Dendritic cell treated with granulocyte-macrophage colony-stimulating factor and Interleukin-4, amounts not matched to agents 40 ng/mL and 50 ng/mL, for 4 days (primary cell): ENCODE results near the gene GPHA2.

Source experiments
- H3K27ac Mint-ChIP-seq: one replicate; pipeline ENCODE4 v1.8.0; 2022; ENCODE audit warnings: mild to moderate bottlenecking, mixed read lengths
- H3K27me3 Mint-ChIP-seq: one replicate; pipeline ENCODE4 v1.8.0; 2022; ENCODE audit warnings: mild to moderate bottlenecking, mixed read lengths
- H3K36me3 Mint-ChIP-seq: one replicate; pipeline ENCODE4 v1.8.0; 2022; ENCODE audit warnings: low read depth, mixed read lengths
- H3K4me1 Mint-ChIP-seq: one replicate; pipeline ENCODE4 v1.8.0; 2022; ENCODE audit warnings: low read depth, mixed read lengths
- H3K4me3 Mint-ChIP-seq: one replicate; pipeline ENCODE4 v1.8.0; 2022; ENCODE audit warnings: mild to moderate bottlenecking, moderate library complexity, mixed read lengths
- H3K9me3 Mint-ChIP-seq: one replicate; pipeline ENCODE4 v1.8.0; 2022; ENCODE audit warnings: mixed read lengths
- intact Hi-C: fragments of 100-400 bp; cut with micrococcal nuclease; formaldehyde crosslinking; loops from one replicate; pipeline ENCODE4 v1.15.0; 2022

Gene GPHA2

DNA sequence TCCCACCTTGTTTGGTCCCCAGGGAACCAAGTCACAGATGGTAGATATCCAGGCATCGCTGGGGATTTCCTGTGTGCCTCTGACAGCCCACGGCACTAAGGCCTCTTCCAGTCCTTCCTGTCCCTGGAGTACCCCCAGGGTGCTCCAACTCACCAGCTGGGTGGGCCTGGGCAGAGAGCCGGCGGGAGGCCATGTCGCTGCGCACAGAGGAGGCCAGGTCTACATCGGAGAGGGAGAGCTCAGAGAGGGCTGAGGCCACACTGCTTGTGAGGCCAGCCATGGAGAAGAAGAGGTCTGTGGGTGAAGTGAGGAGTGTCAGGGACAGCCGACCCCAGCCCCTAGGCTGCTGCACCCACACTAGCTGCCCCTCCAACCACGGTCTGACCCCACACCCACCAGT, 24.0 kb downstream of the GPHA2 start:
- no peak overlapping the region for H3K27ac Mint-ChIP-seq
- intact Hi-C loops = loop anchor here (10.0 kb wide), 1 partner anchor 203 kb away; the partner anchor contains the start of genes TM7SF2 and ZNHIT2
- no peaks in the 10 kb centered on the region for H3K27me3 Mint-ChIP-seq
- H3K4me3 Mint-ChIP-seq = no peak overlapping the region
- H3K4me1 Mint-ChIP-seq = peaks cover 18% of the 10 kb centered on the region
- no peaks in the 10 kb centered on the region for H3K9me3 Mint-ChIP-seq
- peaks cover 86% of the 10 kb centered on the region for H3K36me3 Mint-ChIP-seq

DNA sequence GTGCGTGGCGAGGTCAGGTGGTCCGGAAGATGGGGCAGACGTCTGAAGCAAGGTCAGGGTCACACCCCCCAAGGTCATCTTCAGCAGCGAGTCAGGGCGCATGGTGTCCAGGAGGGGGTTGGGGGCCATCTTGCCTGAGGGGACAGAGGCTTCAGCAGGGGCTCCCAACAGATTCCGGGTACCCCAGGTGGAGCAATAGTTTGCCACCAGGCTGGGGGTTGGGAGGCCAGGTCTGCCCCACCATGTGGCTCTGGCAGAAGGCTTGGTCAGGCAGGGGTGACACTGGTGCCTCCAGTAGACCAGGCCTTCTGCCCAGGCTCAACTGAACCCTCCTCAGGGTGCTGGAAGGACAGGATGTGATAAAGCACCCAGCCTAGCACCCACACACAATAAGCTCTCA, 24.6 kb downstream of the GPHA2 start:
- Mint-ChIP-seq H3K27me3 (no peaks in the 10 kb centered on the region), H3K9me3 (no peaks in the 10 kb centered on the region), H3K4me1 (peaks cover 13% of the 10 kb centered on the region), H3K27ac (no peak overlapping the region), H3K36me3 (peaks cover 86% of the 10 kb centered on the region), H3K4me3 (no peak overlapping the region)
- intact Hi-C loops = loop anchor here (10.0 kb wide), 1 partner anchor 204 kb away; the partner anchor contains the start of genes TM7SF2 and ZNHIT2

DNA sequence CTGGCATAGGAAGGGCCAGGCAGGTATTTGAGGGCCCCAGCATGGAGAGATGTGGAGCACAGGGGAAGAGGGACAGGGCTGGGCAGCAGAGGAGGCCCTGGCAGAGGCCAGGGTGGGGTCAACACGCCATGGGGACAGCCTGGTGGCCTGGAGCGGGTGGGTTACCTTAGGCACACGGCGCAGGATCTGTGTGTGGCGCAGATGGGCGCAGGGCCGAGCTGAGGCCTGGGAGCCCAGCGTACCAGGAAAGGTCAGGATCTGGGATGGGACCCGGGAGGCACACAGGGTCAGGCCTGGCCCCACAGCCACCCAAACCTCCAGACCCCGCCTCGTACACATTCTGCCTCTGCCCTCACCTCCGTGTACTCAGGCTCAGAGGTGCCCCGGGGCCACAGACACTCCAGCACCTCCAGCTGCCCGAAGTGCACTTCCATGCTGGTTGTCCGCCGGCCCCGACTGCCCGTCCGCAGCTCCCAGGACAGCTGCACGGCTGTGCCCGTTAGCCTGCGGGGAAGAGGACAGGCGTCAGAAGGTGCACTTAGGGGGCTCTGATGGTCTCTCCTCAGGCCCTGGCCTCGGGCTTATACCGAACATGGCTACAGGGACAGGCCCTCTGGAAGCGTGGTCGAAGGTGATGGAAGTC, 25.1 kb downstream of the GPHA2 start:
- H3K36me3 Mint-ChIP-seq = peaks cover 92% of the 10 kb centered on the region
- peaks cover 7% of the 10 kb centered on the region for H3K4me1 Mint-ChIP-seq
- intact Hi-C loops = loop anchor here (10.0 kb wide), 1 partner anchor 204 kb away; the partner anchor contains the start of genes TM7SF2 and ZNHIT2
- H3K4me3 Mint-ChIP-seq = no peak overlapping the region
- H3K27ac Mint-ChIP-seq = no peak overlapping the region
- no peaks in the 10 kb centered on the region for H3K9me3 Mint-ChIP-seq
- no peaks in the 10 kb centered on the region for H3K27me3 Mint-ChIP-seq

DNA sequence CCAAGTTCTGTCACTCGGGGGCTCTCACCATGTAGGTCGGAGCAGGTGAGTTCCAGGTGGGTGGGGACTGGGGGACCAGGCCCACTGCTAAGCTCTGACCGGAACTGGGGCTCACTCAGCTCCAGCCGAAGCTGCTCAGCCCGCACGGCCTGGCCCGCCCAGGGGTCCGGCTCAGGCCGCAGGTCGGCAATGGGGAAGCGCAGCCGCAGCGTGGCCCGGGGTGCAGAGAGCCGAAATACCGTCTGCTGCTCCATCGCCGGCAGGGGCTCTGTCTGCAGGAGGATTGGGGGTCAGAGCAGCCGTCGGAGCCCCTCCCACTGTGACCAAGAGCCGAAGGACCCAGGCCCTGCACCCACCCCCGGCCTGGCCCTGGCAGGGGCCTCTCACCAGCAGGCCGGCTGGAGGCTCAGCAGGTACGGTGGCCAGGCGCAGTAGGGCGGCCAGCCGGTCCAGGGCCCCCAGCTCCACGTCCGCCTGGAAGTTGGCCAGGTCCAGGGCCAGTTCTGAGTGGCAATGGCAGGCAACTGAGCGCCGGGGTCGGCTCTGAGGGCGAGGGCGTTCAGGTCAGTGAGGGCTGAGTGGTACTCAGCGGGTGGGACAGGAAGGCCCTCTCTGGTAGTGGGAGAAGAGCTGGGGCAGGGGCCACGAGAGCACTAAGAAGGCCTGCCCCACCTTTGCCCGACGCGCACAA, 25.9 kb downstream of the GPHA2 start:
- Mint-ChIP-seq H3K27ac (no peak overlapping the region), H3K36me3 (peaks cover 100% of the 10 kb centered on the region), H3K9me3 (no peaks in the 10 kb centered on the region), H3K4me3 (no peak overlapping the region), H3K27me3 (no peaks in the 10 kb centered on the region), H3K4me1 (no peaks in the 10 kb centered on the region)
- intact Hi-C loops = loop anchor here (10.0 kb wide), 1 partner anchor 205 kb away; the partner anchor contains the start of genes TM7SF2 and ZNHIT2

DNA sequence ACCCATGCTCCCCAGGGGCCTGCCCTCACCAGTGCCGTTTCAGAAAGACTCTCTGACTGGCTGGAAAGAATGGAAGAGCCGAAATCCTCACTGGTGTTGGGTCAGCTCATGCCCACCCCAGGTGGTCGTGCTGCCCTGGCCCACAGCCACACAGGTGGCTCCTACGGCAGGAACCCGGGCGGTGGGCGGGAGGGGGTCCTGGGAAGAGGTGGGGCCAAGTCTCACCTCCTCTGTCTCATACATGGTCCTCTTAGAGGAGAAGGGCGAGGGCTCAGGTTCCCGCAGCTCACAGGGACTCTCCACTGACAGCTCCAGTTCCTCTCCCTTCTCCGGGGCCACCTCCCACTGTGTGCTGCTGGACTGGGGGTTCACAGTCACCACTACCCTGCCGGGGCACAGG, 26.9 kb downstream of the GPHA2 start:
- no peak overlapping the region for H3K4me3 Mint-ChIP-seq
- intact Hi-C loops = no loop called here
- H3K27me3 Mint-ChIP-seq = no peaks in the 10 kb centered on the region
- H3K36me3 Mint-ChIP-seq = peaks cover 97% of the 10 kb centered on the region
- no peaks in the 10 kb centered on the region for H3K9me3 Mint-ChIP-seq
- H3K4me1 Mint-ChIP-seq = no peaks in the 10 kb centered on the region
- no peak overlapping the region for H3K27ac Mint-ChIP-seq

DNA sequence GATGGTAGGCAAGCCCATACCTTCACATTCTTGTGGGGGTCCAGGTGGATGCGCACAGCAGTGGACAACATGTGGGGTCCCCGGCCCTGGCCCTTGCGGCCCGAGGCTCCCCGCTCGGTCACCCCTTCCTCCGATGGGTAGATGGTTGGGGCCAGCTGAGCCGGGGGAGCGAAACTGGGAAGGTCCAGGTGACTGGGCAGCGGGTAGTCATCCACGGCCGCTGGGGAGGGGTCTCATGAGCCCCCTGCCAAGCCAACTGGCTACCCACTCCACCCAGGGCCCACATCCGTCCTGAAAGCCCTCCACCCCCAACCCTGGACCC, 29.4 kb downstream of the GPHA2 start:
- intact Hi-C loops = no loop called here
- H3K4me3 Mint-ChIP-seq = no peak overlapping the region
- peaks cover 97% of the 10 kb centered on the region for H3K36me3 Mint-ChIP-seq
- H3K27me3 Mint-ChIP-seq = no peaks in the 10 kb centered on the region
- no peaks in the 10 kb centered on the region for H3K4me1 Mint-ChIP-seq
- no peaks in the 10 kb centered on the region for H3K9me3 Mint-ChIP-seq
- H3K27ac Mint-ChIP-seq = no peak overlapping the region

DNA sequence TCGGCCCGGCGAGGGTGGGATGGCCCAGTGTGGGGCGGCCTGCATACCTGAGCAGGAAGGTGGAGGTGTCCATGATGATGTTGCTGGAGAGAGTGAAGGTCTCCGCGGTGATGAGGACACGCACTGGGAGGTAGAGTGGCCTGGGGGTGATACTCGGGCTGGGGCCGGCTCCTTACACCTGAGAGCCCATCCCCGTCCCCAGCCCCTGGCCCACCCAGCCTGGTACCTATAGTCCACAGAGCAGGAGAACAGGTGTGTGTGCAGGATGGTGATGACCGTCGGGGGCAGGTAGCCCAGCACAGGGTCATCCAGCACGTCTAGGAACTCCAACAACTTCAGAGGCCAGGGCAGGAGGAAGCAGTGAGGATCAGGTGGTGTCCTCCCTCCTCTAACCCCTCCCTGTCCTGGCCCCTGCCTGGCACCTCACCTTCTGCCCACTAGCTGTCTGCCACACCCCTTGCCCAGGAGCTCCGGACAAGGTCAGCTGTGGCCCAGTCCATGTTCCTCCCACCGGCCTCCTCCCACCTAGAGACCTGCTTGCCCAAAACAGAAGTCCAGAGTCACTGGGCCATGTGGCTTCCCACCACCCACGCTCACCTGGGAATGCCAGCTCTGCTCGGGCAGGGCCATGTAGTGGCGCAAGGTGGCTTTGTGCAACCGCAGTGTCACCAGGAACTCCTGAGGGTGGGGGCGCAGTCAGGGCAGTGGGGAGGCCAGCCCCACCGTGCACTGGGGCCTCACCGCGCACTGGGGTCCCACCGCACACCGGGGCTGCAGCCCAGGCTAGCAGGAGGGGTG, 30.0 kb downstream of the GPHA2 start:
- intact Hi-C loops = no loop called here
- Mint-ChIP-seq H3K4me1 (no peaks in the 10 kb centered on the region), H3K9me3 (no peaks in the 10 kb centered on the region), H3K27me3 (no peaks in the 10 kb centered on the region), H3K36me3 (peaks cover 97% of the 10 kb centered on the region), H3K4me3 (no peak overlapping the region), H3K27ac (no peak overlapping the region)

DNA sequence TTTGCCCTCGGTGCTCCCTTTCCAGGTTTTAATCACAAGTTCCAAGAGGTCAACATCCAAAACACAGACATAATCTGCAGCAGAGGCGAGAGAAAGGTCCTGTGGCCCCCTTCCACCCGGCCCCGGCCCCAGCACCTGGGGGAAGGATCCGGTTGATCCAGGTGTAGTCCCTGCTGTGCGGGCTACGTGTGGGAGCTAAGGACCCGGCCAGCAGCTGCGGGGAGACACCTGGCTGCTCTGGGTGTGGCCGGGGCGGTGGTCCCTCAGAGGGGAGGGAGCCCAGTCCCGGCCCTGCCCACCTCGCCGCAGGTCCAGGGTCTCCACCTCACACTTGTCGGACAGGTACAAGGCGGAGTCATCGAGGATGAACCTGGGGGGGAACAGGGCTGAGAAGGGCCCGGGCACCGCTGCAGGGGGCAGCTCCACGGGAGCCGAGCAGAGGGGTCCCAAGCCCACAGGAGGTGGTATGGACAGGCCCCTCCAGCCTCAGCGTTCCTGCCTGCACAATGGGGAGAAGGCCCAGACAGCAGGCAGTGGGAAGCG, 32.3 kb downstream of the GPHA2 start:
- H3K4me3 Mint-ChIP-seq = no peak overlapping the region
- H3K9me3 Mint-ChIP-seq = no peaks in the 10 kb centered on the region
- H3K36me3 Mint-ChIP-seq = peaks cover 97% of the 10 kb centered on the region
- no peaks in the 10 kb centered on the region for H3K27me3 Mint-ChIP-seq
- intact Hi-C loops = no loop called here
- no peaks in the 10 kb centered on the region for H3K4me1 Mint-ChIP-seq
- H3K27ac Mint-ChIP-seq = no peak overlapping the region

DNA sequence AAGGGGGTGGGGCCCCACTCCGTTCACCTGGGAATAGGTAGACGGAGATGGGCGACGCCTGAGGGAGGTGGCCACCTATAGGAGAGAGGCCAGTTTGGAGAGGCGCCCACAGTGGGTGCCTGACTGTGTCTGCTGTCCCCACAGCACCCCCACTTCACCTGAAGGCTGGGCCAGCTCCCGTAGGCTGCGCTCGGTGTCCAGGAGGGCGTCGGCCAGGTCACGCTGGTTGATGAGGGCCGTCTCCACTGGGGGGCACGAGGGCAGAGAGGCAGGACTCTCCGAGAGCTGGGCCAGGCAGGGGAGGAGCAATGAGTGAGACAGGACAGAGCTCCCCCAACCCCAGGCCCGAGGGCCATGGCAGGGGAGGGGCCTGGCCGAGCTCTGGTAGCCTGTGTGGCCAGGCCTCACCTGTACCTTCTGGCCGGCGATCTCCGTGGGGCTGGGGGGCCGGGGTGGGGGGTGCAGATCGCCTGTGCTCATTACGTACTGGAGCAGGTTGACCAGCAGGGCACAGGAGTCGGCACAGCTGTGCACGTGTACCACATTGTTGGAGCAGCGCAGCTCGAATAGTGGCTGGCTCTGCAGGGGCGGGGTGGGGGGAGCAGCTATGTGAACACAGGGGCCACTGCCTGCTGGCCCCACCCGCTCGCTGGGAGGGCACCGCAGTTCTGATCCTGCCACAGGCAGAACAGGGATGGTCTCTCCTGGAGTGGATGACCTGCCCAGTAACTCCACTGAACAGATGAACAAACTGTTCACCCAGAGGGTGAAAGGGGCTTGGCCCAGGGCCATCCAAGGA, 33.4 kb downstream of the GPHA2 start:
- intact Hi-C loops = no loop called here
- Mint-ChIP-seq H3K27ac (no peak overlapping the region), H3K27me3 (no peaks in the 10 kb centered on the region), H3K36me3 (peaks cover 97% of the 10 kb centered on the region), H3K4me3 (no peak overlapping the region), H3K9me3 (no peaks in the 10 kb centered on the region), H3K4me1 (no peaks in the 10 kb centered on the region)

DNA sequence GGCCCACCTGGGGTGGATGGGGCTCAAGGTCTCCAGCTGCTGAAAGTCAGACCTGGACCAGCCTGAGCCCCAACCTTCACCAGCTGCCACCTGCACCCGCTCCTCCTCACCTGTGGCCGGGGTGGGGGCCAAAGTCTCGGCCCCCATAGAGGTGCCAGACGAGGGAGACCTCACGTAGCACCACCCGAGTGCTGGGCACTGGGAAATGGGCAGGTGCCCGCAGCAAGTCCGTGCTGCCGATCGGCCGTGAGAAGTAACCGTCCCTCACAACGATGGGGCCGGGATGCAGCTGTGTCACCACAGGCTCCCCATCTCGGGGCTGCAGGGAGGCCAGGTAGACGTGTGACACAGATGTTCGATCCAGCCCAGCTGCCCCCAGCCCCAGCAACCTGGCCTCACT, 34.9 kb downstream of the GPHA2 start:
- Mint-ChIP-seq H3K27me3 (no peaks in the 10 kb centered on the region), H3K9me3 (no peaks in the 10 kb centered on the region), H3K27ac (no peak overlapping the region), H3K36me3 (peaks cover 97% of the 10 kb centered on the region), H3K4me3 (no peak overlapping the region), H3K4me1 (no peaks in the 10 kb centered on the region)
- intact Hi-C loops = no loop called here

DNA sequence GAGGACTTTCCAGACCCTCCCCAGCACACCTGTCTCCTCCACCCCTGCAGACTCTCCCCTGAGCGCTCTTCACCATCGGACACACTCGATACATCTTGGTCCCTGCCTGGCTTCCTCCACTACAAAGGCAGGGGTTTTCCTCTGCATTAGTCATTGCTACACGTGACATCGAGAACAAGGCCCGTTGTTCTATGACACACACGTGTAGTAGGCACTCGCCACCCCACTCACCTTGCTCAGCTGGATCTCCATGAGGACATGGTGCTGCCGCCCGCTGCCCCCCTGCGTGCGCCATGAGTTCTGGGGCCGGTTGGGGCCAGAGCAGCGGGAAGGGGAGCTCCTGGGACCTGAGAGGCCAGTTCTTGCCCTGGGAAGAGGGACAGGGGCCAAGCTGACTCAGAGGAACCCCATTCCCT, 35.4 kb downstream of the GPHA2 start:
- H3K27ac Mint-ChIP-seq = no peak overlapping the region
- no peaks in the 10 kb centered on the region for H3K4me1 Mint-ChIP-seq
- H3K36me3 Mint-ChIP-seq = peaks cover 97% of the 10 kb centered on the region
- H3K4me3 Mint-ChIP-seq = no peak overlapping the region
- no peaks in the 10 kb centered on the region for H3K27me3 Mint-ChIP-seq
- intact Hi-C loops = no loop called here
- H3K9me3 Mint-ChIP-seq = no peaks in the 10 kb centered on the region

DNA sequence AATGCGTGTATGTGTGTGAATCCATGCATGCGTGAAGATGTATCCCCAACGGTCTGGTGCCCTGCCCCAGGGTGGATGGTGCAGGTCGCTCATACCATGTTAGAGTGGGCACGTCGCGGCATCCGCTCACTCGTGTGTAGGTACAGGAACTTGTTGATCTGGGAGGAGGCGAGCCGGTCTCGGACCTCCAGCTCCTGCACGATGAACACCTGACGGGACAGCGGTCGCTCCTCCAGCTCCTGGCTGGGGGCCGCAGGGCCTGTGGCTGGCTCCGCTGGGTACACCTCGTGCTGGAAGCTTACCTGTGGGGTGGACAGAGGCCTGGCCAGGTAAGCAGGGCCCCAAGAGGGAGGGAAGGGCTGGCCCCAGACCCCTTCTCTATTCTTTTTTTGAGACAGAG, 37.2 kb downstream of the GPHA2 start:
- Mint-ChIP-seq H3K27me3 (peaks cover 2% of the 10 kb centered on the region), H3K4me1 (peaks cover 5% of the 10 kb centered on the region), H3K9me3 (no peaks in the 10 kb centered on the region), H3K4me3 (no peak overlapping the region), H3K36me3 (peaks cover 93% of the 10 kb centered on the region), H3K27ac (no peak overlapping the region)
- intact Hi-C loops = no loop called here

DNA sequence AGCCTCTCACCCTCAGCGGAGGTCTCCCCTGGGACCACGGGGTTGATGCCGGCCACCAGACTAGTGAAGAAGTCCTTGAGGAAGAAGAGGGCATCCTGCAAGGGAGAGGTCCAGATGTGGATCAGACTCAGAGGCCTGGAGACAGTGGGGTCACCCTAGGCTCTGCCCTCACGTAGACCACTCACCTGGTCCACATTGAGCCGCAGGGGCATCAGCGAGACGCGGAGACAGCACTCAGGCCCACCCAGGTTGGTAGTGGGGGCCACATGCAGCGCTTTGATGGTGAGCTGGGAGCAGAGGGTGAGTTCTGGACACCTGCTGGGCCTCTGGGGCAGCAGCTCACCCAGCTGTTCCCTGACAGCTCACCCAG, 37.6 kb downstream of the GPHA2 start:
- intact Hi-C loops = no loop called here
- H3K27ac Mint-ChIP-seq = no peak overlapping the region
- H3K9me3 Mint-ChIP-seq = no peaks in the 10 kb centered on the region
- H3K4me1 Mint-ChIP-seq = peaks cover 5% of the 10 kb centered on the region
- H3K36me3 Mint-ChIP-seq = peaks cover 89% of the 10 kb centered on the region
- H3K27me3 Mint-ChIP-seq = peaks cover 6% of the 10 kb centered on the region
- H3K4me3 Mint-ChIP-seq = no peak overlapping the region
